Stimulated activated CD4-positive, alpha-beta T cell treated with anti-CD3 and anti-CD28 coated beads, Interleukin-2, amount 100 ng/mL, for 24 hours (primary cell): ENCODE results near the gene C16orf54.
"Not testable (repeated sequence)": the region's sequence is repeated elsewhere in the genome, so short reads cannot be mapped to it uniquely, and the experiment has no call there.

Source experiments
- DNase-seq, 2 donors: peaks; one replicate each; pipeline ENCODE4 v3.0.0-alpha.2; 2020

C16orf54 gene

DNA sequence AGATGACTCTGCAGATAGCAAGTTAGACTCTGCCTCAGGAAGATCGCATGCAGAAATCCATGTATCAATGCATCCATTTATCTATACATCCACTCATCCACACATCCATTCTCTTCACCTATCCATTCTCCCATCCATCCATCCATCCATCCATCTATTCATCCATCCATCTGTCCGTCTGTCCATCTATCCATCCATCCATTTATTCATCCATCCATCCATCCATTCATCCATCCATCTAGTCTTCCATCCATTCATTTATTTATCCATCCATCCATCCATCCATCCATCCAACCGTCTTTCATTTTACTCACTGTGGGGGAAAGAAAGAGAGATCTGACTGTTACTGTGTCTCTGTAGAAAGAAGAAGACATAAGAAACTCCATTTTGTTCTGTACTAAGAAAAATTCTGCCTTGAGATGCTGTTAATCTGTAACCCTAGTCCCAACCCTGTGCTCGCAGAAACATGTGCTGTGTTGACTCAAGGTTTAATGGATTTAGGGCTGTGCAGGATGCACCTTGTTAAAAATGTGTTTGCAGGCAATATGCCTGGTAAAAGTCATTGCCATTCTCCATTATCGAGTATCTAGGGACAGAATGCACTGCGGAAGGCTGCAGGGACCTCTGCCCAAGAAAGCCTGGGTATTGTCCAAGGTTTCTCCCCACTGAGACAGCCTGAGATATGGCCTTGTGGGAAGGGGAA lies 5.7 kb downstream of the C16orf54 start:
- not testable (repeated sequence) for DNase-seq

DNA sequence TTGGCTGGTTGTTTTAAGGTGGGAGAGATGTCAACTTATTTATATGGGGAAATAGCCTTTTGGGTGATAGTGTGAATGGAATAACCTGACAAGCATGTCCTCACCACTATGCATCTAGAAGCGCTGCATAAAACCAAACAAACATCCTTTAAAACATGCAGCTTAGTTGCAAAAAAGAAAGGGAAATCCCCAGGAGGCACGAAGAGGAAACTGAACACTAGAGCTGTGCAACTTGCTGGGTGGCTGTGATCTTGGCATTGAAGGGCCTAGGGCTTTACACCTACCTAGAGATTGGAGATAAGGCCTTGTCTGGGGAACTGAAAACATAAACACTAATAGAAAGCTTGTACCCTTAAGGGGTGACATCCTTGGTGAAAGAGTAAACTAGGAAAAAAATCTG lies 7.3 kb downstream of the C16orf54 start:
- DNase-seq = peak in 1 of 2 donors; percentile 34

DNA sequence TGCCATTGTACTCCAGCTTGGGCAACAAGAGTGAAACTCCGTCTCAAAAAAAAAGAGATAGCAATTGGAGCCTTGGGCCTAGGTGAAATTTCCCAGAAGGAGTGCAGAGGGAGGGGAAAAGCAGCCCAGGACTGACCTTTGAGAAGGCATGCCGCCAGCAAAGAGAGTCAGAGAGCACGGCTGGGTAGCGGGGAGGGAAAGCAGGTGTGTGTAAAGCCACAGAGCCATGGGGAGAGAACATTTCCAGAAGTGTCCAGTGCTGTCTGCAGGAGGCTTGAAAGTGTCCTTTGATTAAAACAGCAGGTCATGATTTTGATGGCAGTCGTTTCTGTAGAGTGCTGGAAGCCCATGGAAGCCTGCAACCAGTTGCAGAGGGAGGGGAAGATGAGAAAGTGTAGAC lies 8.1 kb downstream of the C16orf54 start:
- no peak for DNase-seq

DNA sequence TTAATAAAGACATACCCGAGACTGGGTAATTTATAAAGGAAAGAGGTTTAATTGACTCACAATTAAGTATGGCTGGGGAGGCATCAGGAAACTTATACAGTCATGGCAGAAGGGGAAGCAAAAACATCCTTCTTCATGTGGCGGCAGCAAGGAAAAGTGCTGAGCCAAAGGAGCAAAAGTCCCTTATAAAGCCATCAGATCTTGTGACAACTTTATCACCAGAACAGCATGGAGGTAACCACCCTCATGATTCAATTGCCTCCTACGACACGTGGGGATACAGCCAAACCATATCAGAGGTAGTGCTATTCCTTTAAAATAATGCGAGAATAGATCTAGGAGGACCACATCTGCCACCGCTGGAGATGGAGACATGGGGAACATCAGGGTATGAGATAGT lies 9.0 kb downstream of the C16orf54 start:
- DNase-seq = no peak

DNA sequence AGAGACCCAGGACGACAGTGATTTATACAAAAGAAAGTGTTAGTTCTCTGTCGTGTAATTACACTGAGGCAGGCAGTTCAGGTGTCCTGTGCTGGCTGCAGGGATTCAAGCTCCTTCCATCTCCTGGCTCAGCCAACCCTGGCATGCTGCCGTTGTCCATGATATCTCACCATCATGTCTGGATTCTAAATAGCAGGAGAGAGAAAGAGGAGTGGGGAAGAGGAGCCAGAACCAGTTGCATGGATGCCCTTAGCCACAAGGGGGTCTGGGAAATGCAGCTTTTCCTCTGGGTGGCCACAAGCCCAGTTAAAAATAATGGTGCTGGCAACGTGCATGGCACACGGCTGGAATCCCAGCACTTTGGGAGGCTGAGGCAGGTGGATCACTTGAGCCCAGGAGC lies 9.7 kb downstream of the C16orf54 start:
- DNase-seq = no peak

DNA sequence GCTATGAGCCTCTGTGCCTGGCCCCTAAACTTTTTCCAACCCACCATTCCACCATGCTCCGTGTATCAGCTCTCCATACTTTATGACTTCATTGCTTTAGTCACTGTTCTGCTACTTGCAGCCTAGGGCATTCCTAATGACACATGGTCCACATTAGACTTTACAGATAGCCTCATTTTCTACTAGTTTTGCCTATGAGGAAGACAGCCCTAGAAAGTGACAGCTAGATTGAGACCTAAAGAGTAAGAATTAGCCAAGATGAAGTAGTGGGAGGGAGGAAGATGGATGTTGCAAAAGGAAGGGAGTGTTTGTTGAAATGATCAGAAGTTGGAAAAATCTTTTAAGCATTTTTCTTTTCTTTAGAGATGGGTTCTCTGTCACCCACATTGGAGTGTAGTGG lies 11.0 kb downstream of the C16orf54 start:
- DNase-seq = no peak

DNA sequence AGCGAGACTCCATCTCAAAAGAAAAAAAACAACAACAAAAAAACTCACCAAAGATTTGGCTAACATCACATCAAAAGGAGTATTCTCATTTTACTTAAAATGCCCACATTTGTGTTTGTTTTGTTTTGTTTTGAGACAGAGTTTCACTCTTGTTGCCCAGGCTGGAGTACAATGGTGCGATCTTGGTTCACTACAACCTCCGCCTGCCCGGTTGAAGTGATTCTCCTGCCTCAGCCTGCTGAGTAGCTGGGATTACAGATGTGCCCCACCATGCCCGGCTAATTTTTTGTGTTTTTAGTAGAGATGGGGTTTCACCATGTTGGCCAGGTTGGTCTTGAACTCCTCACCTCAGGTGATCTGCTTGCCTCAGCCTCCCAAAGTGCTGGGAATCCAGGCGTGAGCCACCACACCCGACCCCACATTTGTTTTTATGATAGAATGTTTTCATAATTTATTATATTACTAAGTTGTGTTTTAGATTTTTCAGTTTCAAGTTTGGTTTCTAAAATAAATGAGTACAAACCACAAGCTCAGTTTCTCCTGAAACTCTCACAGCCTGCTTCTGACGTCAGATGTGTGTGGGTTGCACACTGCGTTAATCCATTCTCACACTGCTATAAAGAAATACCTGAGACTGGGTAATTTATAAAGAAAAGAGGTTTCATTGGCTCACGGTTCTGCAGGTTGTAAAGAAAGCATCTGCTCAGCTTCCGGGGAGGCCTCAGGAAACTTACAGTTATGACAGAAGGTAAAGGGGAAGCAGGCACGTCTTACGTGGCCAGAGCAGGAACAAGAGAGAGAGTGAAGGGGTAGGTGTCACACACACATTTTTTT lies 13.8 kb downstream of the C16orf54 start:
- DNase-seq = peak; percentile 81 to 83

DNA sequence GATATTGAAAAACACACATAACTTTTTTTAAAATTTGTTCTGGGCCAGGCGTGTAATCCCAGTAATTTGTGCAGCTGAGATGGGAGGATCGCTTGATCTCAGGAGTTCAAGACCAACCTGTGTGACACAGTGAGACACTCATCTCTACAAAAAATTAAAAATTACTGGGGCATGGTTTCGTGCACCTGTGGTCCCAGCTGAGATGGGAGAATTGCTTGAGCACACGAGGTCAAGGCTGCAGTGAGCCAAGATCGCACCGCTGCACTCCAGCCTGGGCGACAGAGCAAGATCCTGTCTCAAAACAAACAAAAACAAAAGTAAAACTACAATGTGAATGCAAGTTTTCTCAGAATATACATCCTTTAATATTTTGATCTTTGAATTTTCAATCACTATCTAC lies 15.1 kb downstream of the C16orf54 start:
- no peak for DNase-seq

DNA sequence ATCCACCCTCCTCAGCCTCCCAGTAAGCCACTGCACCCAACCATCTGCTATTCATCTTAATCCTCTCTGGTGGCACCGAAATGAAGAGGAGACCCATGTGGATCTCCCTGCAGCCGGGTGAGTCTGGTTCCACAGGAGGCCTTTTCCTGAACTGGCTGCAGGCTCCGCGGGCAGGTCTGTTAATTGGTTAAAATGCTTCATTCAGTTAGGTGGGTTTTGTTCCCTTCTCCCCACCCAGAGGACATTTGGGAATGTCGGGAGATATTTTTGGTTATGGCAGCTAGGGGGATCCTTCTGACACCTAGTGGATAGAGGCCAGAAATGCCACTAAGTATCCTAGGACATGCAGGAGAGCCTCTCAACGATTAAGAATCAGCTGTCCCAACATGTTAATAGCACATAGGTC lies 16.7 kb downstream of the C16orf54 start:
- no peak for DNase-seq

DNA sequence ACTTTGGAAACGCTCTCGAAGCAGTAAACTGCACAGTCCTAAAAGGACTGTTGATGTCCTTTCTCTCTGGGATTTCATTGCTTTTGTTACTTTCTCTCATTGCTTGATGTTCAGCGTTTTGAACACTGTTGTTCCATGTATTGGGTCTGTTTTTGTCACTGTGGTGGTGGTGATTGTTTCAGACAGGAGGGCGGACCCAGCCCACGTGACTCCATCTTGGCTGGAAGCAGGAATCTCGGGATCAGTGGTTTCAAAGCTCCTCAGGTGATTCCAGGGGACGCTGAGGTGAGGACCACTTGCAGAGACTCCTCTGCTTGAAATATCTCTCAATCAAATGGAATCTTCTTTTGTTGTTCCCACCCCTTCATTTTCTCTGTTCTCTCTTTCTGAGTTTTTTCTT lies 18.3 kb downstream of the C16orf54 start:
- no peak for DNase-seq

DNA sequence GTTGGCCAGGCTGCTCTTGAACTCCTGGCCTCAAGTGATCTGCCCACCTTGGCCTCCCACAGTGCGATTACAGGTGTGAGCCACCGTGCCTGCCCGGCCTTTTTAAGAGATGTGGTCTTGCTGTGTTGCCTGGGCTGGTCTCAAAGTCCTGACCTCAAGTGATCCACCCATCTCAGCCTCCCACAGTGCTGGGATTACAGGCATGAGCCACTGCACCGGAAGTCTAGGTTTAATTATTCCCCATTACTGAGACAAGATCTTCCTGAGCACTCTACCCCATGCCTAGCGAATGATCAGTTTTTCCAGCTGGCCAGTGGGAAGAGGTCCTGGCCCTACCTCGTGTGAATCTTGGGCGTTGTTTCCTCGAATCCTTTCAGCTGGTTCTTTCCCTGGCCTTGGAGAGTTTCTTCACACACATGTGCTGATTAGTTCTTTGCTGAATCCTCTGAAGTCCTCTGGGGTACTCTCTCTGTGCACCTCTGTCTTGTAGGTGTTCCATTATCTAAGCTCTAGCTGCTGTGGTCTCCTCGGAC lies 18.9 kb downstream of the C16orf54 start:
- no peak for DNase-seq

DNA sequence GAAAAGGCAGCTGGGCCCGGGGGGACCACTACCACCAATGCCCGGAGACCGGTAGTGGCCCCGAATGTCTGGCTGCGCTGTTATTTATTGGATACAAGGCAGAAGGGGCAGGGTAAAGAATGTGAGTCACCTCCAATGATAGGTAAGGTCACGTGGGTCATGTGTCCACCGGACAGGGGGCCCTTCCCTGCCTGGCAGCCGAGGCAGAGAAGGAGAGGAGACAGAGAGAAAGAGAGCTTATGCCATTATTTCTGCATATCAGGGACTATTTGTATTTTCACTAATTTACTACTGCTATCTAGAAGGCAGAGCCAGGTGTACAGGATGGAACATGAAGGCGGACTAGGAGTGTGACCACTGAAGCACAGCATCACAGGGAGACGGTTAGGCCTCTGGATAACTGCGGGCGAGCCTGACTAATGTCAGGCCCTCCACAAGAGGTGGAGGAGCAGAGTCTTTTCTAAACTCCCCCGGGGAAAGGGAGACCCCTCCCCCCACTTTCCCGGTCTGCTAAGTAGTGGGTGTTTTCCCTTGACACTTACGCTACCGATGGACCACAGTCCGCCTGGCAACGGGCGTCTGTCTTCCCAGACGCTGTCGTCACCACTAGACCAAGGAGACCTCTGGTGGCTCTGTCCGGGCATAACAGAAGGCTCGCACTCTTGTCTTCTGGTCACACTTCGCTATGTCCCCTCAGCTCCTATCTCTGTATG lies 24.5 kb downstream of the C16orf54 start:
- peak; percentile 43 to 53 for DNase-seq

DNA sequence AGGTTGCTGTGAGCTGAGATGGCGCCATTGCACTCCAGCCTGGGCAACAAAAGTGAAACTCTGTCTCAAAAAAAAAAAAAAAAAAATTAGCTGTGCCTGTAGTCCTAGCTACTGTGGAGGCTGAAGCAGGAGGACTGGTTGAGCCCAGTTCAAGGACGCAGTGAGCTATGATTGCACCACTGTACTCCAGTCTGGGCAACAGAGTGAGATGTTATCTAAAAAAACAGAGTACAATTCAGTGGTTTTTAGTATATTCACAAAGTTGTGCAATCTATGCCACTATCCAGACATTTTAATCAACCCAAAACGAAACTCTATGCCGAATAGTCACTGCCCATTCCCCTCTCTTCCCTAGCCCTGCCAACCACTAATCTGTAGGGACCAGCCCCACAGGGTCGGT lies 25.1 kb downstream of the C16orf54 start:
- DNase-seq = no peak

DNA sequence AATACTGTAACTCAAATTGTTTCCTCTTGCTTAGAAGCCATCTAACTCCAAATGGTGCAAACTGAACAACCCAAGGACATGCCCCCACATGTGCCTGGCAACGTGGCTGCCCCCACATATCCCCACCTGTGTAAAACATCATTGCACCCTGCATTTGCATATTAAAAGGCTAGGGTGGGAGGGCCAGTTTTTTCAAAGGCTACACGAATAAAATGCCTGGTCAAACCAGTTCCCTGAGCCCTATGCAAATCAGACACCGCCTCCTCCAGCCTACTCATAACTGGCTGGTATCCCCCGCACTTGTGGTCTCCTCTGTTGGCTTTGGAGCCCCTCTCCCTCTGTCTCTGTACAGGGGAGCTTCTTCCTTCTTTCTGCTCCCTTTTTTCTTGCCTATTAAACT lies 26.7 kb downstream of the C16orf54 start:
- no peak for DNase-seq

DNA sequence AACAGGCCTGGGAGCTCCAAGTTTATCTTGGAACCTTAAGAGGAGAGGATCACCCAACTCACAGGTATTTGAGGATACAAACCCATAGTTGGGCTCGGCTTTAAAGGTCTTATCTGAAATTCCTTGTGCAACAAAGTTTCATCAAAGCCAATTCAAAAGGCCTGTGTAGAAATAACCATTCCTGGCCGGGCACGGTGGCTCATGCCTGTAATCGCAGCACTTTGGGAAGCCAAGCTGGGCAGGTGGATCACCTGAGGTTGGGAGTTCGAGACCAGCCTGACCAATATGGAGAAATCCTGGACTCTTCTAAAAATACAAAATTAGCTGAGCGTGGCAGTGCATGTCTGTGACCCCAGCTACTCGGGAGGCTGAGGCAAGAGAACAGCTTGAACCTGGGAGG lies 28.7 kb downstream of the C16orf54 start:
- no peak for DNase-seq

DNA sequence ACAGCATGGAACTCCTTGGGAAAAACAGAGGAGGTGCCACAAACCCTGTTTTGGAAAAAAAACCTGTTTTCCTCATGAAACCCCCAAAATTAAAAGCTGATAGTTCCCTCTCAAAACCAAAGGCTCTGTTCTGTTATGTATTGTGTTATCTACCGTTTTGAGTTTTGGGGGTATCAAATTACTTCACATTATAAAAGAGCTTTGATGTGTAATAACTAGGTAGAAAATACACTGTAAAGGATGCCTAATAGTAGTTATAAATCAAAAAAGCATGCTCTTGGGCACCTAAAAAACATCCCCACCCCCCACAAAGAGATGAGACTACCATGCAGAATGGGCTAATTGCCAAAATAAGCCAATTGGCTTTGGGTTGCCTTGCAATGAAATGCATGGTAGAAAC lies 30.8 kb downstream of the C16orf54 start:
- no peak for DNase-seq

DNA sequence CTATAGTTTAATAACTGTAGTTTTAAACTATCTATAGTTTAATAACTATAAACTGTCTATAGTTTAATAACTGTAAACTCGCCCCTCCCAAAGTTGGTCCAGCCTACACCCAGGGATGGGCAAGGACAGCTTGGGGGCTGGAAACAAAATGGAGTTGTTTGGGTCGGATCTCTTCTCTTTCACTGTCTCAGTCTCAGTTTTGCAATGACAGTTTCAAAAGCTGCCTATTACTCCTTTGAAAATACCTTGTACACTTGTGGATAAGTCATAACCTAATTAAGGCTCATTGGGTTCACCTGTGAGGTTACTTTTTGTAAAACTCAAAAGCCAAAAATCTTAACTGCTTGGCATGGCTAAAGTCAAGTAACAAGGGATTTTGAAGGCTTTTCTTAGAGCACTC lies 31.4 kb downstream of the C16orf54 start:
- DNase-seq = no peak

DNA sequence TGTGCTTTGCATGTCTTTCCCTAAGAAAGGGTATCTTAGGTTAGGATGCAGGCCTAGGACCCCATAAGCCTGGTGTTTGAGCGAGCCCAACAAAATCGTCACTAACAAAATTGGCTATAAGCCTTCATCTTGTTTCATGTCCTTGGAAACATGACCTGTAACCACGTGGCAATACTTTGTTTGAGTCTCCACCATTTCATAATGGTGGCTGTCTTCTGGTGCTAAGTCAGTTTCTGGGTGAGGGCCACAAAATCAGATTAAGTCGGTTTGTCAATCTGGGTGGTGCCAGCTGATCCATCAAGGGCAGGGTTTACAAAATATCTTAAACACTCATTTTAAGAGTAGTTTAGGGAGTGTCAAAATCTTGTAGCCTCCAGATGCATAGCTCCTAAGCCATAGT lies 33.0 kb downstream of the C16orf54 start:
- DNase-seq = no peak

DNA sequence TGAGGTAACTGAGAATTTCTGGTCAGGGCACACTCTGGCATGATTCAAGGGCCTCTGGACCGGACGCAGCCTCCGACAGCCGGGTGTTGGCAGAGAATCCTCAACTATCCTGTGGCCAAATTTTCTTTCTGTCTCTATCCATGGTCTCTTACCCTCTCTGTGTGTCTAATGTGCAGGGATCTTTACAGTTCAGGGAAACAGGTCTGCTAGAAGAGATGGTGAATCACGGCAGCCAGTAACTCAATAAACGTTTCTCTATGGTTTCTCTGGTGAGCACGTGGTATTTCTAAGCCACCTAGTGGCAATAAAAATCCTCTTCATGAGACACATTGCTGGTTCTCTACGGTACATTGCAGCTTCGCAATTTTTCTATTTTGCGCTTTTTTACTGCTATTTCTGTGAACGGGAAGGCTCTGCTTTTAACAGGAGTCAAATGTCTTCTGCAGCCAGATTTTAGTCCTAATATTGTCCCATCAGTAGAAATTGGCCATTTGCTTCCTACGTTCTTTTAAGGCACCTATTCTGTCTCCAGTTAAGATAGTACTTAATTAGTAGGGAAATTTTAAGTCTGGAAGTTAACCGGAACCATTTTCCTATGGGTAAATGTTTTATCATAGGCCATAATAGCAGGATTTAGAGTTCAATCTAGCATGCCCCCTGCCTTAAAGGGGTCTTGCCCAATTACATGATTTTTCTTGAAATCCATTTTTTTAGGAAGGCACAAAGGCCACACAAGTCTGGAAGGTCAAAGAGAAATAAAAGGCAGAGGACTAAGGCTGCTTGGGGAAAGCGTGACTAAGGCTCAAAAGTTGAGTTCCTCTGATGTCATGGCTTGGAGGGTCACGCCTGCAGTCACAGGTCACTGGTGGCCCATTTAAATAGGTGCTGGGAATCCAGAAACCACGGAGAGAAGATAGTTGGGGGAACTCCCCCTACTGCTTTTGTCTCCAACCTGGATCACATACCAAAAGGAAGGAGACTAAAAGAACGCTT lies 35.3 kb downstream of the C16orf54 start:
- DNase-seq = peak; percentile 15 to 30

DNA sequence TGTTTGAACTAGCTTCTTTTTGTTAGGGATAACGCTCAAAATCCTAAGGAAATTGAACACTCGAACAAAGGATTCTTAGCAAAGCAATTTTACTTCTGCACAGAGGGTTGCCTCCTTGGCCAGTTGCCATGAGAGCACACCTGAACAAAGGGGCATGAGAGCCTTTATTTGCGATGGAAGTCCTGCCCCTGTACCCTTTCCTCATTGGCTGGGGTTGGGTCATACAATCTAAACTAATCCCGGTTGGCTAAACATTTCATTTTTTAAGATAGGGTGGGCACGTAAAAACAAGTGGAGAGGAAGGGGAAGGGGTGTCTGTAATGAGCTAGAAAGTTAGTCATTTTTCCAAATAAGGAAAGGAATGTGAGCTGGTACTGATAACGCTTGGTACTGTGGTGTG lies 36.1 kb downstream of the C16orf54 start:
- DNase-seq = not testable (repeated sequence)

DNA sequence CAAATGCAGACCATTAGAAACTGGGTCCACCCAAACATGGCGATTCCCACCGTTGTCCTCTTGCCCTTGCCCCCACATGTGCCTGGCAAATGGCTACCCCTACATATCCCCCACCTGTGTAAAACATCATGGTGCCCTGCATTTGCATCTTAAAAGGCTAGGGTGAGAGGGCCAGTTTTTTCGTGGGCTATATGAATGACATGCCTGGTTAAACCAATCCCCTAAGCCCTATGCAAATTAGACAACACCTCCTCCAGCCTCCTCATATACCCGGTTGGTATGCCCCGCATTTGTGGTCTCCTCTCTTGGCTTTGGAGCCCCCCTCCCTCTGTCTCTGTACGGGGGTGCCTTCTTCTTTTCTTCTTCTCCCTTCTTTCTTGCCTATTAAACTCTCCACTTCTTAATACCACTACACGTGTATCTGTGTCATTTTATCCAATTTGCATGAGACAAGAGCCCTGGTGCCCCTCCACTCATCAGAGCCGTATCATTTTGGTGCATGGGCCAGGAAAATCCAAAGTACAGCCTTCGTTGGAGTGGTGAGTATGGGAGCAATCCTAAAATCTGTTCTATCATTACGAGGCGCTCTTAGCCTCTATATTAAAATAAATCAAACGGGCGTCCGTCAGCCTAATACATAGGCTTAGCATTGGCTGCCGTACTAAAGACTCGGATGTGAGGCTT lies 36.7 kb downstream of the C16orf54 start:
- no peak for DNase-seq

DNA sequence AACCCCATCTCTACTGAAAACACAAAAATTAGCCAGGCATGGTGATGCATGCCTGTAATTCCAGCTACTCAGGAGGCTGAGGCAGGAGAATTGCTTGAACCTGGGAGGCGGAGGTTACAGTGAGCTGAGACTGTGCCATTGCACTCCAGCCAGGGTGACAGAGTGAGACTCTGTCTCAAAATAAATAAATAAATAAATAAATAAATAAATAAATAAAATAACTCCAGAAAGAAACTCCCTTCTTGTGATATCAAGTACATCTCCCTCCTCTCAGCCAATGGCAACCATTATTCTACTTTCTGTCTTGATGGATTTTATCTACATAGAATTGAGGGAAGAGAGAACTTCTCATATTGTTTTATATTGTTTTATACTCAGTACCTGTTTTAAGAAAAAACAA lies 38.6 kb downstream of the C16orf54 start:
- not testable (repeated sequence) for DNase-seq
